GM12801 (cell line): ENCODE measurements around the gene MTA2.

ENCODE experiments used
- TF ChIP-seq, protein P1 (sequence below): IDR thresholded peaks from one replicate; pipeline ENCODE4 v1.5.1; 2011; ENCODE audit warnings: control low read depth; ENCODE audit not compliant: insufficient read length; ENCODE audit errors: extremely low read depth

Gene MTA2

GRCh38 chr11:62559204-62559603, 42.5 kb downstream of the MTA2 start:
- TF ChIP-seq, protein P1, sequence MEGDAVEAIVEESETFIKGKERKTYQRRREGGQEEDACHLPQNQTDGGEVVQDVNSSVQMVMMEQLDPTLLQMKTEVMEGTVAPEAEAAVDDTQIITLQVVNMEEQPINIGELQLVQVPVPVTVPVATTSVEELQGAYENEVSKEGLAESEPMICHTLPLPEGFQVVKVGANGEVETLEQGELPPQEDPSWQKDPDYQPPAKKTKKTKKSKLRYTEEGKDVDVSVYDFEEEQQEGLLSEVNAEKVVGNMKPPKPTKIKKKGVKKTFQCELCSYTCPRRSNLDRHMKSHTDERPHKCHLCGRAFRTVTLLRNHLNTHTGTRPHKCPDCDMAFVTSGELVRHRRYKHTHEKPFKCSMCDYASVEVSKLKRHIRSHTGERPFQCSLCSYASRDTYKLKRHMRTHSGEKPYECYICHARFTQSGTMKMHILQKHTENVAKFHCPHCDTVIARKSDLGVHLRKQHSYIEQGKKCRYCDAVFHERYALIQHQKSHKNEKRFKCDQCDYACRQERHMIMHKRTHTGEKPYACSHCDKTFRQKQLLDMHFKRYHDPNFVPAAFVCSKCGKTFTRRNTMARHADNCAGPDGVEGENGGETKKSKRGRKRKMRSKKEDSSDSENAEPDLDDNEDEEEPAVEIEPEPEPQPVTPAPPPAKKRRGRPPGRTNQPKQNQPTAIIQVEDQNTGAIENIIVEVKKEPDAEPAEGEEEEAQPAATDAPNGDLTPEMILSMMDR = no peak

DNA sequence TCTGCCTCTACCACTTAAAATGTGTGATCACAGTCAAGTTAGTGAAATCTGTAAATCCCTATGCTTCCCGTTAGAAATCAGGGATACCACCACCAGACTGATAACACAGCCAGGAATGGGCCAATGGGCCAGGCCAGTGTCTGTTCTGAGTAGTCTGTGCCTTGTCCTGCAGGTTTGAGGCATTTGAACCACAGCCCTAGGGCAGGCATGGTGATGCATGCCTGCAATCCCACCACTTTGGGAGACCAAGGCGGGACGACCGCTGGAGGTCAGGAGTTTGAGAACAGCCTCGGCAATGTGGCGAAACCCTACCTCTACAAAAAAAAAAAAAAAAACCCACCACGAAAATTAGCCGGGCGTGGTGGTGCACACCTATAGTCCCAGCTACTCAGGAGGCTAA, 43.0 kb downstream of the MTA2 start:
- TF ChIP-seq, protein P1 = no peak

DNA sequence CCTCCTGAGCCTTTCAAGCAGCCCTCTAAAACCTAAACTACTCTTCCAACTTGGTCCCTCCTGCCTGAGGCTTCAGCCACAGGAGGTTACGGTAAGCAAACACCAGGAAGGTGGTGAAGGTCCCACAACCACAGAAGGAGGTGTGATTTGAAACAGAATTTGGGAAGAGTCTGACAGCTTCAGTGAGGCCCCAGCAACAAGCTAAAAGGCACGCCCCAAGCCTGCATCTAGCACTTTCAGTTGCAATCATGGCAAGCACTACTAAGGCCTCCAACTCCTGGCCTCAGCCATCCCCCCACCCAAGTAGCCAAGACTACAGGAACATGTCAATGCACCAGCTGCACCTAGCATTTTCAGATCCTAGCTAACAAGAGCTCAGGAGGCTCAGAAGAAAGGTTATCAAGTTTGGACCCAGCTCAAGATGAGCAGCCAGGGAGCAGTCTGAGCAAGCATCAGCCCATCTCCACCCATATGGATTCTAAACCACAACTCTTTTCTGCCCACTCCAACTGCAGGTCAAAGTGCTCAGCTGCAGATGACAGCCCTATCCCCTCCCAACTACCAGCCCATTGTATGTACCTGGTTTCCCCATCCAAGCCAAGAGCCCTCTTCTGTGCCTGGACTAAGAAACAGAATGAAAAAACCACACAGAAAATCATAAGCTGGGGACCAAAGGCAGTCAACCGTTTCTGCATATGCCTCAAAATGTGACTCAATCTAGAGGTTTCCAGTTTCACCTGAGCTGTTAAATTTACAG, 44.6 kb downstream of the MTA2 start:
- TF ChIP-seq, protein P1 = no peak

DNA sequence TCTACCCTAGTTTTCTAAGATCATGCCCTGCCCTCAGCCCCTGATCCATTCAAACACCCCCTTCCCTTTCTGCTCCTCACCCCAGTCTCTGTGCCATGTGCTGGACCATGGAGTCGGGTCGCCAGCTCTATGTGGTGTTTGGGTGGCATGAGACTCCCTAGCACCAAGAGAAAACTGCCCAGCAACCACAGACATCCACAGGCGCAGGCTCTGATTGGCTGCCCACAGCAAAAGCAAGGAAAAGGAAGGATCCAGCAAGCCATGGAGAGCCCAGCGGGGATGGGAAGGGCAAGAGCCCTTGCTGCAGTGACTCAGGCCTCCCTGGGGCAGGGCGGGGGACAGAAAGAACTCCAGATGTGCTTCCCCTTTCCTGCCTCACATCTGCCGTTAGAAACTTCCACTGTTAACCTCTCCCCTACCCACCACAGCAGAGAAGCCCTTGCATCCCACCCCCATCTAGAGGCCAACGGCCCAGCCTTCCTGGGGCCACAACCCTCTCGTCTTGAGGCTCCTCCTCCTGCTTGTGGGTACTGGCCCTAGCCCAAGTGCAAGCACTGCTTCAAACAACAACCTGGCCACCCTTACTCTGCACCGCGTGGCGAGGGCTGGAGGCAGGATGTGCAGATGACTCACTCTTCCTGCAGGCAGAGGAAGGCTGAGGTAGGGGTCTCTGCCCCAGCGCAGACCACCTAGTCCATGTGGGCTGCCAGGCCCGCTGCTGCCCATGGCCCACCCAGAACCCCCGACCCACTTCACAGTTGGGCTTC, 45.4 kb downstream of the MTA2 start:
- TF ChIP-seq, protein P1 = no peak

GRCh38 chr11:62555464-62556107, 46.1 kb downstream of the MTA2 start:
- TF ChIP-seq, protein P1 = no peak

GRCh38 chr11:62554387-62555167, 47.1 kb downstream of the MTA2 start:
- TF ChIP-seq, protein P1 = no peak

DNA sequence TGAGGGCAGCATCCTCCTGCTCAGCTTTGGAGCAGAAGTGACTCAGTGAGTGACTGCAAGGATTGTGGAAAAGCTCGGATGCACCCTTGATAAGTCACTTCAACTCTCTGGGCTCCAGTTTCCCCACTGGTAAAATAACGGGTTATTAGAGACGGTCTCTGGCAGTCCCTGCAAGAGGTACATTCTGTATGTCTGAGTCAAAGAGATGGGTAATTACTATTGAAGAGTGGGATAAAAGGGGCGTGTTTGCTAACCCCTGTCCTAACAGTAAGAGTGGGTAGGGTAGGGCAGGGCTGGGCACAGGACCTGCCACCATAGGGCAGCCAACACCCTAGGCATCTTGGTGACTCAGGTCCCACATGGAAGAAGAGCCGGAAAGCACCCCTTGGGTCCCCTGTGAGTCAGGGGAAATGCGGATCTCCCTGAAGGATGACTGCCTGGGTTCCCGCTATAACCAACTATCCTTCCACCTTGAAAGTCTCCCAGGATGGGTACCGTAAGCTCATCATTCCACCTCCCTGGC, 47.8 kb downstream of the MTA2 start:
- TF ChIP-seq, protein P1 = no peak
